Measurements from ENCODE around the gene SFMBT2.

Gene SFMBT2

GRCh38 chr10:7293378-7293920 lies 117.4 kb downstream of the SFMBT2 start:
- DNase-seq, result no peak

GRCh38 chr10:7291487-7292270 lies 119.2 kb downstream of the SFMBT2 start:
- no peak for DNase-seq

GRCh38 chr10:7288060-7288690 lies 122.7 kb downstream of the SFMBT2 start:
- DNase-seq, result peak; percentile 7

- DNase-seq, result no peak
These were observed 123.5 kb downstream of the SFMBT2 start for GRCh38 chr10:7287377-7287776.

- peak; percentile 66 for DNase-seq
These were observed 125.1 kb downstream of the SFMBT2 start for GRCh38 chr10:7285522-7286322.

- no peak for DNase-seq
These were observed 127.6 kb downstream of the SFMBT2 start for GRCh38 chr10:7283246-7283645.

- DNase-seq, result no peak
These were observed 128.4 kb downstream of the SFMBT2 start for GRCh38 chr10:7282457-7282856.

- no peak for DNase-seq
These were observed 129.4 kb downstream of the SFMBT2 start for GRCh38 chr10:7281429-7281828.

- no peak for DNase-seq
These were observed 131.5 kb downstream of the SFMBT2 start for GRCh38 chr10:7279303-7279702.

- no peak for DNase-seq
These were observed 133.0 kb downstream of the SFMBT2 start for GRCh38 chr10:7277867-7278266.

GRCh38 chr10:7277432-7277831 lies 133.4 kb downstream of the SFMBT2 start:
- no peak for DNase-seq

- DNase-seq, result peak; percentile 28
These were observed 134.9 kb downstream of the SFMBT2 start for GRCh38 chr10:7275761-7276440.

GRCh38 chr10:7274293-7274692 lies 136.5 kb downstream of the SFMBT2 start:
- DNase-seq, result no peak

GRCh38 chr10:7272008-7272407 lies 138.8 kb downstream of the SFMBT2 start:
- peak; percentile 48 for DNase-seq

GRCh38 chr10:7269988-7270387 lies 140.8 kb downstream of the SFMBT2 start:
- no peak for DNase-seq

GRCh38 chr10:7267142-7267541 lies 143.7 kb downstream of the SFMBT2 start:
- DNase-seq, result no peak

- DNase-seq, result no peak
These were observed 145.3 kb downstream of the SFMBT2 start for GRCh38 chr10:7265396-7266123.

- DNase-seq, result no peak
These were observed 146.5 kb downstream of the SFMBT2 start for GRCh38 chr10:7264313-7264756.

- DNase-seq, result no peak
These were observed 147.2 kb downstream of the SFMBT2 start for GRCh38 chr10:7263616-7264015.

- DNase-seq, result no peak
These were observed 149.5 kb downstream of the SFMBT2 start for GRCh38 chr10:7261351-7261750.

GRCh38 chr10:7260912-7261311 lies 149.9 kb downstream of the SFMBT2 start:
- no peak for DNase-seq

- DNase-seq, result peak; percentile 63
These were observed 150.4 kb downstream of the SFMBT2 start for GRCh38 chr10:7260412-7260900.
